Common myeloid progenitor, CD34-positive (primary cell): ENCODE results near the gene PHF12.
A peak's percentile ranks its signal among the peaks of the same experiment; 100 is the strongest.

Source experiments
- CTCF ChIA-PET: fragments of 350-600 bp; sonication (Branson Sonifier 250); formaldehyde crosslinking; loops from one replicate; lab custom pipeline; 2021; ENCODE audit warnings: antibody characterized with exemption; lab: Charles Lee
- POLR2A ChIA-PET: fragments of 350-600 bp; sonication (Branson Sonifier 250); formaldehyde crosslinking; loops from one replicate; lab custom pipeline; 2021; ENCODE audit warnings: antibody characterized with exemption; lab: Charles Lee
- DNase-seq, 3 donors: peaks; one replicate each; pipeline versions ENCODE4 v3.0.0 to v3.0.0-alpha.2; 2013
- H3K27ac ChIP-seq, 2 experiments: 1 replicate in 1 of 2; 2 replicates in 1 of 2; pipeline ENCODE4 v1.7.0; 2013; ENCODE audit warnings: inconsistent platforms in 2 of 2, low read length in 2 of 2, mild to moderate bottlenecking in 2 of 2, low read depth in 1 of 2, moderate library complexity in 1 of 2; ENCODE audit not compliant: severe bottlenecking in 2 of 2, insufficient read depth in 1 of 2, poor library complexity in 1 of 2
- H3K27me3 ChIP-seq, 5 experiments: replicated peaks in 2 of 5; 1 replicate in 3 of 5; 2 replicates in 2 of 5; pipeline versions ENCODE4 v1.6.1 to v1.7.0; 2013; ENCODE audit warnings: low read length in 4 of 5, mild to moderate bottlenecking in 2 of 5, moderate library complexity in 2 of 5, inconsistent platforms in 1 of 5; ENCODE audit not compliant: insufficient read depth in 5 of 5, control insufficient read depth in 4 of 5
- H3K36me3 ChIP-seq, 4 experiments: 1 replicate in 2 of 4; 2 replicates in 2 of 4; pipeline versions ENCODE4 v1.6.1 to v1.7.0; 2013; ENCODE audit warnings: low read length in 3 of 4, control low read depth in 1 of 4, mild to moderate bottlenecking in 1 of 4; ENCODE audit not compliant: control insufficient read depth in 4 of 4, insufficient read depth in 4 of 4
- H3K4me1 ChIP-seq, 4 experiments: 1 replicate in 3 of 4; 2 replicates in 1 of 4; pipeline versions ENCODE4 v1.6.1 to v1.7.1; 2013; ENCODE audit warnings: low read length in 3 of 4, mild to moderate bottlenecking in 3 of 4, control low read depth in 1 of 4, inconsistent platforms in 1 of 4, moderate library complexity in 1 of 4; ENCODE audit not compliant: control insufficient read depth in 4 of 4, insufficient read depth in 4 of 4; ENCODE audit errors: control extremely low read depth in 1 of 4
- H3K4me3 ChIP-seq, 7 experiments: 1 replicate in 4 of 7; 2 replicates in 3 of 7; pipeline versions ENCODE4 v1.5.1 to v1.7.0; 2013; ENCODE audit warnings: mild to moderate bottlenecking in 7 of 7, low read length in 6 of 7, moderate library complexity in 6 of 7, inconsistent platforms in 2 of 7, low read depth in 2 of 7, control low read depth in 1 of 7; ENCODE audit not compliant: insufficient read depth in 4 of 7, control insufficient read depth in 1 of 7; ENCODE audit errors: extremely low read depth in 1 of 7
- H3K9me3 ChIP-seq, 5 experiments: 1 replicate in 4 of 5; 2 replicates in 1 of 5; pipeline versions ENCODE4 v1.6.1 to v1.7.1; 2013; ENCODE audit warnings: low read length in 4 of 5, mild to moderate bottlenecking in 2 of 5, inconsistent platforms in 1 of 5, low read depth in 1 of 5, moderate library complexity in 1 of 5; ENCODE audit not compliant: control insufficient read depth in 4 of 5, insufficient read depth in 2 of 5; ENCODE audit errors: control extremely low read depth in 1 of 5
- WGBS: methylation state at CpG from one replicate; pipeline ENCODE4 v1.1.5; 2013; ENCODE audit not compliant: insufficient coverage; 5-methylcytosine and 5-hydroxymethylcytosine counted together

PHF12 gene

GRCh38 chr17:28956112-28956511, 4.8 kb upstream of the PHF12 start:
- Histone ChIP-seq H3K27me3 (no peaks in the 10 kb centered on the region), H3K9me3 (no peaks in the 10 kb centered on the region), H3K36me3 (no peaks in the 10 kb centered on the region), H3K27ac (no peak overlapping the region), H3K4me1 (peaks cover 2 to 15% (median 11%) of the 10 kb centered on the region in 4 experiments), H3K4me3 (no peak overlapping the region)
- POLR2A ChIA-PET = interaction anchor here (0.6 kb wide), 1 partner anchor 220 kb away, joined by 3 read pairs; no protein-coding TSS in a partner anchor
- CTCF ChIA-PET = interaction anchor here (0.6 to 1.5 kb wide), 3 partner anchors 37 to 163 kb away, joined by 3 read pairs; no protein-coding TSS in a partner anchor
- DNase-seq = no peak
- WGBS = 92% methylated on average over 4 of the region's 7 CpGs

- H3K27ac ChIP-seq = no peak overlapping the region
- H3K9me3 ChIP-seq = no peaks in the 10 kb centered on the region
- no peak for DNase-seq
- no peaks in the 10 kb centered on the region for H3K36me3 ChIP-seq
- WGBS = 97% methylated on average over 5 of the region's 5 CpGs
- ChIA-PET CTCF (interaction anchor here (1.0 to 1.5 kb wide), 3 partner anchors 10 to 161 kb away, joined by 3 to 4 read pairs (median 3); no protein-coding TSS in a partner anchor), POLR2A (interaction anchor here (0.6 kb wide), 1 partner anchor 221 kb away, joined by 3 read pairs; no protein-coding TSS in a partner anchor)
- H3K4me1 ChIP-seq = peaks cover 2 to 16% (median 13%) of the 10 kb centered on the region in 4 experiments
- no peak overlapping the region for H3K4me3 ChIP-seq
- H3K27me3 ChIP-seq = no peaks in the 10 kb centered on the region
Observed at GRCh38 chr17:28955408-28955807, 4.1 kb upstream of the PHF12 start.

GRCh38 chr17:28954886-28955285, 3.6 kb upstream of the PHF12 start:
- no peaks in the 10 kb centered on the region for H3K36me3 ChIP-seq
- 100% methylated on average over 1 of the region's 2 CpGs for WGBS
- peaks cover 2 to 21% (median 13%) of the 10 kb centered on the region in 4 experiments for H3K4me1 ChIP-seq
- H3K27me3 ChIP-seq = no peaks in the 10 kb centered on the region
- ChIA-PET POLR2A (no interaction called here), CTCF (interaction anchor here (1.0 to 1.1 kb wide), 2 partner anchors 10 to 151 kb away, joined by 3 to 4 read pairs; no protein-coding TSS in a partner anchor)
- no peaks in the 10 kb centered on the region for H3K9me3 ChIP-seq
- no peak for DNase-seq
- no peak overlapping the region for H3K4me3 ChIP-seq
- no peak overlapping the region for H3K27ac ChIP-seq

GRCh38 chr17:28953444-28954118, 2.3 kb upstream of the PHF12 start:
- WGBS = 57% methylated on average over 4 of the region's 5 CpGs
- H3K4me3 ChIP-seq = no peak overlapping the region
- peak; percentile 58 to 67 (median 67) for DNase-seq
- no peaks in the 10 kb centered on the region for H3K27me3 ChIP-seq
- ChIA-PET POLR2A (interaction anchor here (1.0 kb wide), 1 partner anchor 27 kb away, joined by 8 read pairs; no protein-coding TSS in a partner anchor), CTCF (interaction anchor here (0.6 to 13.6 kb wide), 29 partner anchors 8 to 227 kb away, joined by 3 to 128 read pairs (median 4); partner anchors contain the start of genes DHRS13, FAM222B and TLCD1)
- H3K36me3 ChIP-seq = no peaks in the 10 kb centered on the region
- no peak overlapping the region for H3K27ac ChIP-seq
- peaks cover 4 to 30% (median 17%) of the 10 kb centered on the region in 4 experiments for H3K4me1 ChIP-seq
- no peaks in the 10 kb centered on the region for H3K9me3 ChIP-seq

GRCh38 chr17:28951991-28952975, 965 bp upstream of the PHF12 start:
- DNase-seq = peak; percentile 99 to 100 (median 100)
- WGBS = 3% methylated on average over 27 of the region's 36 CpGs
- no peaks in the 10 kb centered on the region for H3K36me3 ChIP-seq
- peak overlapping the region; percentile 61 to 95 (median 84) for H3K4me3 ChIP-seq
- CTCF ChIA-PET = interaction anchor here (0.6 to 13.6 kb wide), 18 partner anchors 10 to 226 kb away, joined by 3 to 128 read pairs (median 5); partner anchors contain the start of genes DHRS13 and TLCD1
- H3K27ac ChIP-seq = peak overlapping the region; percentile 92 to 96
- no peaks in the 10 kb centered on the region for H3K27me3 ChIP-seq
- peaks cover 13 to 42% (median 30%) of the 10 kb centered on the region in 4 experiments for H3K4me1 ChIP-seq
- POLR2A ChIA-PET = interaction anchor here (0.5 to 1.6 kb wide), 7 partner anchors 15 to 232 kb away, joined by 3 to 11 read pairs (median 3); partner anchors contain the start of genes FLOT2 and RPL23A
- H3K9me3 ChIP-seq = no peaks in the 10 kb centered on the region

- no peaks in the 10 kb centered on the region for H3K9me3 ChIP-seq
- H3K27ac ChIP-seq = peak overlapping the region; percentile 76 to 90
- no peak for DNase-seq
- H3K4me3 ChIP-seq = peak overlapping the region; percentile 82 to 98 (median 91)
- no peaks in the 10 kb centered on the region for H3K27me3 ChIP-seq
- 0% methylated on average over 12 of the region's 51 CpGs for WGBS
- ChIA-PET POLR2A (interaction anchor here (0.7 to 2.8 kb wide), 9 partner anchors 16 to 231 kb away, joined by 3 to 23 read pairs (median 4); partner anchors contain the start of genes FLOT2 and RPL23A), CTCF (interaction anchor here (0.9 to 13.6 kb wide), 9 partner anchors 15 to 224 kb away, joined by 3 to 128 read pairs (median 12); partner anchors contain the start of gene DHRS13)
- H3K36me3 ChIP-seq = no peaks in the 10 kb centered on the region
- peaks cover 22 to 51% (median 42%) of the 10 kb centered on the region in 4 experiments for H3K4me1 ChIP-seq
Observed at GRCh38 chr17:28950752-28951427, 428 bp downstream of the PHF12 start.
